NCI-H510A treated with DMSO at 0.1 percent for 48 hours (cell line): ENCODE measurements around the gene RUSF1.
"Not testable (repeated sequence)": the region's sequence is repeated elsewhere in the genome, so short reads cannot be mapped to it uniquely, and the experiment has no call there.

Experiments used
- DNase-seq: peaks from one replicate; lab custom pipeline; 2025; lab: John Stamatoyannopoulos, UW

RUSF1 gene

GRCh38 chr16:31517800-31518402 lies 9.7 kb upstream of the RUSF1 start:
- no peak for DNase-seq

- no peak for DNase-seq
Measured at GRCh38 chr16:31513884-31514283, 5.7 kb upstream of the RUSF1 start.

- no peak for DNase-seq
Measured at GRCh38 chr16:31513126-31513525, 4.9 kb upstream of the RUSF1 start.

- no peak for DNase-seq
Measured at GRCh38 chr16:31508706-31509195, 560 bp upstream of the RUSF1 start.

GRCh38 chr16:31507617-31507928 lies 618 bp downstream of the RUSF1 start:
- DNase-seq = no peak

- DNase-seq = no peak
Measured at GRCh38 chr16:31505483-31505882, 2.7 kb downstream of the RUSF1 start.

- DNase-seq = no peak
Measured at GRCh38 chr16:31504159-31504558, 4.0 kb downstream of the RUSF1 start.

GRCh38 chr16:31503555-31503954 lies 4.6 kb downstream of the RUSF1 start:
- not testable (repeated sequence) for DNase-seq

- no peak for DNase-seq
Measured at GRCh38 chr16:31502981-31503380, 5.2 kb downstream of the RUSF1 start.

- DNase-seq = no peak
Measured at GRCh38 chr16:31501966-31502348, 6.2 kb downstream of the RUSF1 start.

- no peak for DNase-seq
Measured at GRCh38 chr16:31501226-31501965, 6.8 kb downstream of the RUSF1 start.

GRCh38 chr16:31499928-31500327 lies 8.3 kb downstream of the RUSF1 start:
- DNase-seq = no peak

- DNase-seq = no peak
Measured at GRCh38 chr16:31498493-31498892, 9.7 kb downstream of the RUSF1 start.

- no peak for DNase-seq
Measured at GRCh38 chr16:31496670-31497069, 11.5 kb downstream of the RUSF1 start.

GRCh38 chr16:31493506-31494125 lies 14.6 kb downstream of the RUSF1 start:
- DNase-seq = no peak

- no peak for DNase-seq
Measured at GRCh38 chr16:31491778-31492418, 16.3 kb downstream of the RUSF1 start.

GRCh38 chr16:31489616-31490584 lies 18.3 kb downstream of the RUSF1 start:
- DNase-seq = no peak

- DNase-seq = no peak
Measured at GRCh38 chr16:31489298-31489564, 19.0 kb downstream of the RUSF1 start.

GRCh38 chr16:31488468-31489297 lies 19.5 kb downstream of the RUSF1 start:
- peak; percentile 32 for DNase-seq

GRCh38 chr16:31487720-31488467 lies 20.3 kb downstream of the RUSF1 start:
- DNase-seq = peak; percentile 96
